Erythroblast (primary cell): ENCODE measurements around the gene LDLRAD4.

Experiments used
- GATA1 ChIP-seq: IDR thresholded peaks from 2 replicates; pipeline ENCODE4 v1.6.1; 2011; ENCODE audit warnings: low read depth, mild to moderate bottlenecking, control low read depth, low read length, moderate library complexity
- POLR2A ChIP-seq: IDR thresholded peaks from 2 replicates; pipeline ENCODE4 v1.6.1; 2011; ENCODE audit warnings: mild to moderate bottlenecking, low read length

DNA sequence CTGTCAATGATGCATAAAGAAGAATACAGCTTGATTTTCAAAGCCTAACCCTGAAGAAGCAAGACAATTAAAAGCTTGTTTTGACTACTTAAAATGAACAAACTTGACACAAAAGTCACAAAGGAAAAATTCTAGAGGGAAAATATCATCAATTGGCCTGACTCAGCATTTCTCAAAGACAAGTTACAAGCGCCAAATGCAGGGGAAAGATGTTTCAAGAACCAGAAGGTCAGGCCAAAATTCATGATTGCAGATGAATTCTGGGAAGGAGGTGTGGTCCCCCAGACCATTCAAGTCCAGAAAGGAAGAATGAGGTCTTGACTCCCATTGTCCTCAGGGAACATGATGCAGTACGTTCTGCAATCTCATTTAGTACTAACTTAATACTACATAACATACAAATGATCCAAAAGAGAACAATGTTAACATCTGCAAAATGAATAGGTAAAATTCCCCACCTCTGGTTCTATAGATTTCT lies 443.3 kb downstream of the LDLRAD4 start:
- TF ChIP-seq POLR2A (no peak), GATA1 (no peak)
